GM18511 (cell line): ENCODE results near the gene OAS2.
"Not testable (repeated sequence)": the region's sequence is repeated elsewhere in the genome, so short reads cannot be mapped to it uniquely, and the experiment has no call there.

ENCODE experiments used
- ATAC-seq: cut with Tn5 transposase; IDR thresholded peaks from one replicate; pipeline ENCODE4 v1.9.1; 2021; ENCODE audit warnings: mild to moderate bottlenecking, moderate library complexity; ENCODE audit not compliant: unreplicated experiment

OAS2 gene

DNA sequence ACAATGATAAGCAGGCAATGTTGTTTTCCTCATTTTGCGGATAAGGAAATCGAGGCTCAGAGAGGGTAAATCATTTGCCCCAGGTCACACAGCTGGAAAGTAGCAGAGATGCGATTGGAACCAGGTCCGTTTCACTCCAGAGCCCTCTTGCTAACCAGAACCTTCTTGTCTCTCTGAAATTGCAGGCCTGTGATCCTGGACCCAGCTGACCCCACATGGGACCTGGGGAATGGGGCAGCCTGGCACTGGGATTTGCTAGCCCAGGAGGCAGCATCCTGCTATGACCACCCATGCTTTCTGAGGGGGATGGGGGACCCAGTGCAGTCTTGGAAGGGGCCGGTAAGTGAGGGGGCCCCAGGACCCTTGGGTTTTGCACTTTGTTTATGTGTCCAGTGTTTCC, 30.6 kb upstream of the OAS2 start:
- no peak for ATAC-seq

DNA sequence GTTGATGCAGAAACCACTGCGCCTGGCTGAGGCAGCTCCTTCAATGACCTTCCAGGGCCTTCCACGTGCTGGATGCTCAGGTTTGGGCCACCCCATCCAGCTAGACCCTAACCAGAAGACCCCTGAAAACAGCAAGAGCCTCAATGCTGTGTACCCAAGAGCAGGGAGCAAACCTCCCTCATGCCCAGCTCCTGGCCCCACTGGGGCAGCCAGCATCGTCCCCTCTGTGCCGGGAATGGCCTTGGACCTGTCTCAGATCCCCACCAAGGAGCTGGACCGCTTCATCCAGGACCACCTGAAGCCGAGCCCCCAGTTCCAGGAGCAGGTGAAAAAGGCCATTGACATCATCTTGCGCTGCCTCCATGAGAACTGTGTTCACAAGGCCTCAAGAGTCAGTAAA, 29.5 kb upstream of the OAS2 start:
- ATAC-seq: no peak

DNA sequence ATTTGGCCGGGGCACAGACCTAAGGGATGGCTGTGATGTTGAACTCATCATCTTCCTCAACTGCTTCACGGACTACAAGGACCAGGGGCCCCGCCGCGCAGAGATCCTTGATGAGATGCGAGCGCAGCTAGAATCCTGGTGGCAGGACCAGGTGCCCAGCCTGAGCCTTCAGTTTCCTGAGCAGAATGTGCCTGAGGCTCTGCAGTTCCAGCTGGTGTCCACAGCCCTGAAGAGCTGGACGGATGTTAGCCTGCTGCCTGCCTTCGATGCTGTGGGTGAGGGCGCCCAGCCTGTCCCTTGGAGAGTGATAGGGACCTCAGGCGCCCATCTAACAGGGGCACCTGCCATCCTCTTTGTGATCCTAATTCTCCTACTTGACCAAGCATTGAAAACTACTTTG, 27.6 kb upstream of the OAS2 start:
- ATAC-seq: no peak

DNA sequence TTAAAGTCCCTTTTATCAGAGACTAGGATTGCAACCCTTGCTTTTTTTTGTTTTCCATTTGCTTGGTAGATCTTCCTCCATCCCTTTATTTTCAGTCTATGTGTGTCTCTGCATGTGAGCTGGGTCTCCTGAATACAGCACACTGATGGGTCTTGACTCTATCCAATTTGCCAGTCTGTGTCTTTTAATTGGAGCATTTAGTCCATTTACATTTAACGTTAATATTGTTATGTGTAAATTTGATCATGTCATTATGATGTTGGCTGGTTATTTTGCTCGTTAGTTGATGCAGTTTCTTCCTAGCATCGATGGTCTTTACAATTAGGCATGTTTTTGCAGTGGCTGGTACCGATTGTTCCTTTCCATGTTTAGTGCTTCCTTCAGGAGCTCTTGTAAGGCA, 21.2 kb upstream of the OAS2 start:
- not testable (repeated sequence) for ATAC-seq

DNA sequence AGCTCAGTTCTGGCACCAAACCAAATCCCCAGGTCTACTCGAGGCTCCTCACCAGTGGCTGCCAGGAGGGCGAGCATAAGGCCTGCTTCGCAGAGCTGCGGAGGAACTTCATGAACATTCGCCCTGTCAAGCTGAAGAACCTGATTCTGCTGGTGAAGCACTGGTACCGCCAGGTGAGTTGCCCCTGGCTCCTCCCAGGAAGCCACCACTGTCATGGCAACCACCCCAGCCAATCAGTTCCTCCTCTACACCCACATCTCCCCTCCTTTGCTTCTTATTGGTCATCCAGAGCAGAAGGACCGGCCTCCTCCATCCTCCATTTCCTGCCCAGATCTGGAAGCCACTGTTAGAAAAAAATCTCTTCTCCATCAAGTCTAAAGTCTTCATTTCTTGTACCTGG, 17.2 kb upstream of the OAS2 start:
- ATAC-seq: no peak

DNA sequence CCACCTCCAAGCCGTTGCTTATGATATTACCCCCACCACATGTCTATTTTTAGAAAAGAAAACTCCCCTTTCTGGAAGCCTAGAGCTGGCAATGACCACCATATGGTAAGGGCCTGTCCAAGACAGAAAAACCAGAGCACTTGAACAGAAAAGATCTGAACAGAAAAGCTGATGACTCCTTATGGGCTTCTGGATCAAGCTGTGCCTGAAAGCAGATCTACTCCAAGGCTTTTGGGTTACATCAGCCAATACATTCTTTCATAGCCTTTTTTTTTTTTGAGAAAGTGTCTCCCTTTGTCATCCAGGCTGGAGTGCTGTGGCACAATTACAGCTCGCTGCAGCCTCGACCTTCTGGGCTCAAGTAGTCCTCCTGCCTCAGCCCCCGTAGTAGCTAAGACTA, 16.8 kb upstream of the OAS2 start:
- no peak for ATAC-seq

DNA sequence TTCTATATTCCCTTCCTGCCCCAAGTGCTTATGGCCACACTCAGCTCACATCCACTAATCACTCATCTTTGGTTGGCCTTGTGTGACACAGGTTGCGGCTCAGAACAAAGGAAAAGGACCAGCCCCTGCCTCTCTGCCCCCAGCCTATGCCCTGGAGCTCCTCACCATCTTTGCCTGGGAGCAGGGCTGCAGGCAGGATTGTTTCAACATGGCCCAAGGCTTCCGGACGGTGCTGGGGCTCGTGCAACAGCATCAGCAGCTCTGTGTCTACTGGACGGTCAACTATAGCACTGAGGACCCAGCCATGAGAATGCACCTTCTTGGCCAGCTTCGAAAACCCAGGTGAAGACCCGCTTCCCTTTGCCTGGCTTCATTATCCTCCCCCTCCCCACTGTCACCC, 15.8 kb upstream of the OAS2 start:
- no peak for ATAC-seq

DNA sequence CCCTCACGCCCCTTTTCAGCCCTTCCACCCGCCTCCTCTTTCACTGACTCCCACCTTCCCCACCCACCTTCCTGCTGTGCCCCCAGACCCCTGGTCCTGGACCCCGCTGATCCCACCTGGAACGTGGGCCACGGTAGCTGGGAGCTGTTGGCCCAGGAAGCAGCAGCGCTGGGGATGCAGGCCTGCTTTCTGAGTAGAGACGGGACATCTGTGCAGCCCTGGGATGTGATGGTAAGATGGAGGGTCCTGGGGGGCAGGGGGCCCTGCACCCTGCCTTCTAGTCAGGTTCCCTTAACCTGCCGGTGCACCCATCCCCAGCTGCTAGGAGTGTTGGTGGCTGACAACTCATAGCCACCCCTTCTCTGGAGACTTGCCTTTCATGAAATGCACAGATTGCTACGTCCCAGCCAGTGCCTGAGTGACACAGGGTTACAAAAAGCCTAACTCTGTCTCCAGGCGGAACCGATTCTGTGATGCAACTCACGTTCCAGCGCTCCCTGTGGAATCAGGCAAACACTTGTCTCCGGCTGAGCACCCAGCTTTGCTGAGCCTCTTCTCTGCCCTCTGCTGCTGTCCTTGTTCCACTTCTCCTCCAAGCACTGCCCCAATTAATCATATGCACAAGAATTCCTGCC, 15.0 kb upstream of the OAS2 start:
- no peak for ATAC-seq

DNA sequence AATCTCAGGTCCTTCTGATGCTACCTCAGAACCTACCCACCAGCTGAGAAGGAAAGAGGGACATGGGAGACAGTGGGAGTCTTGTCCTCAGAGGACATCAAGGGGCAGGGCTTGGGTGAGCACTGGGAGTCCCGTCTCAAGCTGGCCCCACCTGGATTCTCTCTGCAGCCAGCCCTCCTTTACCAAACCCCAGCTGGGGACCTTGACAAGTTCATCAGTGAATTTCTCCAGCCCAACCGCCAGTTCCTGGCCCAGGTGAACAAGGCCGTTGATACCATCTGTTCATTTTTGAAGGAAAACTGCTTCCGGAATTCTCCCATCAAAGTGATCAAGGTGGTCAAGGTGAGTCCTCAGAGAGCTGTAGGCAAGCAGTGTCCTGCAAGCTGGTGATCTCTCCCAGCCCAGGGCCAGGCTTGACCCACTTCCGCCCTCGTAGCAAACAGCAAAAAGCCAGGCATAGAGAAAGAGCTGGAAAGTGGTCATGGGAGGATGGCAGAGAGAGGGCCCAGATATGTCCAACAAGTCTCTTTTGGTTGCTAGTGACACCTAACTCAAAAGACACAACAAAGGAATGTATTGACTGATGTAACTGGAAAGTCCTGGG, 14.2 kb upstream of the OAS2 start:
- no peak for ATAC-seq

DNA sequence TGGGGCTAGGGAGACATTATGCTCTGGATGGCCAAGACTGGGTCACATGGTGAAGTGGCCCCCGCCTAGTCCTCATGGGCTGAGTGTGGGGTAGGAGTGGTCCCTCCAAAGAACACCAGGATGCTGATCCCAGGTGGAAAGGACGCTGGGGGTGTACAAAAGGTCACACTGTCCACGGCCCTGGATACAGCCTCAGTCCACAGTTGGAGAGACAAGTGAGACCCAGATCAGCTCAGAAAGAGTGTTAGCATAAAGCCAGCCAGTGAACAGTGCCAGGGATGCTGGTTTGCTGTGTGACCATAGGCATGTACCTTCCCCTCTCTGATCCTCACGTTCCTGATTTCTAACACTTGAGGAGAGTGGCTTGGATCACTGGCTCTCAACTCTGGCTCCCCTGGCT, 13.4 kb upstream of the OAS2 start:
- ATAC-seq: no peak

DNA sequence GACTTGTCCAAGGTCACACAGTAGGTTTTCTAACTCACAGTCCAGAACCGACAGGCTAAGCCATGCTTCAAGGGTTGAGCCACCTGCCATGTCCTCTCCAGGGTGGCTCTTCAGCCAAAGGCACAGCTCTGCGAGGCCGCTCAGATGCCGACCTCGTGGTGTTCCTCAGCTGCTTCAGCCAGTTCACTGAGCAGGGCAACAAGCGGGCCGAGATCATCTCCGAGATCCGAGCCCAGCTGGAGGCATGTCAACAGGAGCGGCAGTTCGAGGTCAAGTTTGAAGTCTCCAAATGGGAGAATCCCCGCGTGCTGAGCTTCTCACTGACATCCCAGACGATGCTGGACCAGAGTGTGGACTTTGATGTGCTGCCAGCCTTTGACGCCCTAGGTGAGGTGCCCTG, 12.7 kb upstream of the OAS2 start:
- ATAC-seq: no peak

DNA sequence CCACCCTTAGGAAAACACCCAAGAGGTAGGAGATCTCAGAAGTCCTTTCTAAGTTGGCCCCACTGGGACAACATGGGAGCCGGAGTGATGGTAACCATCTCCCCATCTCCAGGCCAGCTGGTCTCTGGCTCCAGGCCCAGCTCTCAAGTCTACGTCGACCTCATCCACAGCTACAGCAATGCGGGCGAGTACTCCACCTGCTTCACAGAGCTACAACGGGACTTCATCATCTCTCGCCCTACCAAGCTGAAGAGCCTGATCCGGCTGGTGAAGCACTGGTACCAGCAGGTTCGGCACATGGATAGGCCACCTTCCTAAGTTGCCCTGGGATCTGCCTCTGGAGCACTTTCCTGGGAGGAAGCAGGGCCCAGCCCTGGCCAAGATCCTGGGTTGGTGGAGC, 11.0 kb upstream of the OAS2 start:
- no peak for ATAC-seq

DNA sequence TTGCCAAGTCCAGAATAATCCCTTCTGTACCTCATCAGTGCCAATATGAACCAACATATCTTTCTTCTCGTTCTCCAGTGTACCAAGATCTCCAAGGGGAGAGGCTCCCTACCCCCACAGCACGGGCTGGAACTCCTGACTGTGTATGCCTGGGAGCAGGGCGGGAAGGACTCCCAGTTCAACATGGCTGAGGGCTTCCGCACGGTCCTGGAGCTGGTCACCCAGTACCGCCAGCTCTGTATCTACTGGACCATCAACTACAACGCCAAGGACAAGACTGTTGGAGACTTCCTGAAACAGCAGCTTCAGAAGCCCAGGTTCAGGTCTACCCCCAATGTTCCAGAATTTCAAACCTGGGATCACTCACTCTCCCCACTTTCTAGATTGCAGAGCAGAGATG, 10.5 kb upstream of the OAS2 start:
- no peak for ATAC-seq

DNA sequence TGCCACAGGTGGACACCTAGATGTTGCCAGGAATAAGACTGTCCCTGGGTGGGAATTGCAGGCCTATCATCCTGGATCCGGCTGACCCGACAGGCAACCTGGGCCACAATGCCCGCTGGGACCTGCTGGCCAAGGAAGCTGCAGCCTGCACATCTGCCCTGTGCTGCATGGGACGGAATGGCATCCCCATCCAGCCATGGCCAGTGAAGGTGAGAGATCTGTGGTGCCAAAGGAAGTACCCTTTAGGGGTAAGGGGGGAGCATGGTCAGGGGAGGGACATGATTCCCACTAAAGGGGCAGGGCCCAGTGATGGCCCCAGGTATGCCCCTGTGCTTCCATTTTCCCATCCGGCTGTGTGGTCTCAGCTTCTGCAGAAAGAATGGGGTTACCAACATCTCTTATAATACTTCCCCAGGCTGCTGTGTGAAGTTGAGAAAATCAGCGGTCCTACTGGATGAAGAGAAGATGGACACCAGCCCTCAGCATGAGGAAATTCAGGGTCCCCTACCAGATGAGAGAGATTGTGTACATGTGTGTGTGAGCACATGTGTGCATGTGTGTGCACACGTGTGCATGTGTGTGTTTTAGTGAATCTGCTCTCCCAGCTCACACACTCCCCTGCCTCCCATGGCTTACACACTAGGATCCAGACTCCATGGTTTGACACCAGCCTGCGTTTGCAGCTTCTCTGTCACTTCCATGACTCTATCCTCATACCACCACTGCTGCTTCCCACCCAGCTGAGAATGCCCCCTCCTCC, 8.6 kb upstream of the OAS2 start:
- no peak for ATAC-seq

DNA sequence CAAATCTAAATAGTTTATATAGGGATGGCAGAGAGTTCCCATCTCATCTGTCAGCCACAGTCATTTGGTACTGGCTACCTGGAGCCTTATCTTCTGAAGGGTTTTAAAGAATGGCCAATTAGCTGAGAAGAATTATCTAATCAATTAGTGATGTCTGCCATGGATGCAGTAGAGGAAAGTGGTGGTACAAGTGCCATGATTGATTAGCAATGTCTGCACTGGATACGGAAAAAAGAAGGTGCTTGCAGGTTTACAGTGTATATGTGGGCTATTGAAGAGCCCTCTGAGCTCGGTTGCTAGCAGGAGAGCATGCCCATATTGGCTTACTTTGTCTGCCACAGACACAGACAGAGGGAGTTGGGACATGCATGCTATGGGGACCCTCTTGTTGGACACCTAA, 7.9 kb upstream of the OAS2 start:
- ATAC-seq: no peak

DNA sequence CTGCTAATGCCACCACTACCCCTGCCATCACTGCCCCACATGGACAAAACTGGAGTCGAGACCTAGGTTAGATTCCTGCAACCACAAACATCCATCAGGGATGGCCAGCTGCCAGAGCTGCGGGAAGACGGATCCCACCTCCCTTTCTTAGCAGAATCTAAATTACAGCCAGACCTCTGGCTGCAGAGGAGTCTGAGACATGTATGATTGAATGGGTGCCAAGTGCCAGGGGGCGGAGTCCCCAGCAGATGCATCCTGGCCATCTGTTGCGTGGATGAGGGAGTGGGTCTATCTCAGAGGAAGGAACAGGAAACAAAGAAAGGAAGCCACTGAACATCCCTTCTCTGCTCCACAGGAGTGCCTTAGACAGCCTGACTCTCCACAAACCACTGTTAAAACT, 7.1 kb upstream of the OAS2 start:
- no peak for ATAC-seq

DNA sequence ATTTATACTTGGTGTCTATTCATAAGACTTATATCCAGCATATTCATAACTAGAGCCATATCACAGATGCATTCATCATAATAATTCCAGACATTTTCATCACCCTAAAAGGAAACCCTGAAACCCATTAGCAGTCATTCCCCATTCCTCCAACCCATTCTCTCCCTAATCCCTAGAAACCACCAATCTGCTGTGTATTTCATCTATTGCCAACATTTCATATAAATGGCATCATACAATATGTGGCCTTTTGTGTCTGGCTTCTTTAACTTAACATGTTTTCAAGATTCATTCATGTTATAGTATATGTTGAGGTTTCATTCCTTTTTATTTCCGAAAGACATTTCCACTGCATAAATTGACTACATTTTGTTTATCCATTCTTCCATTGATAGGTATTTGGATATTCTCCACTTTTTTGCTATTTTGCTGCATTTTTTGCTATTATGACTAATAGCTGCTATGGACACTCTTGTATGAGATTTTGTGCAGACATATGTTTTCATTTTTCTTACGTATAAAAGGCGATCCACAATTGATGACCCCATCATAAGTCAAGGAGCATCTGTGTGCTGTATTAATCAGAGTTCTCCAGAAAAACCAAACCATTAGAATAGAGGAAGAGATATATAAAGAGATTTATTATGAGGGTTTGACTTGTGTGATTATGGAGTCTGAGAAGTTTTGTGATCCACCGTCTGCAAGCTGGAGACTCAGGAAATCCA, 5.1 kb upstream of the OAS2 start:
- ATAC-seq: no peak

DNA sequence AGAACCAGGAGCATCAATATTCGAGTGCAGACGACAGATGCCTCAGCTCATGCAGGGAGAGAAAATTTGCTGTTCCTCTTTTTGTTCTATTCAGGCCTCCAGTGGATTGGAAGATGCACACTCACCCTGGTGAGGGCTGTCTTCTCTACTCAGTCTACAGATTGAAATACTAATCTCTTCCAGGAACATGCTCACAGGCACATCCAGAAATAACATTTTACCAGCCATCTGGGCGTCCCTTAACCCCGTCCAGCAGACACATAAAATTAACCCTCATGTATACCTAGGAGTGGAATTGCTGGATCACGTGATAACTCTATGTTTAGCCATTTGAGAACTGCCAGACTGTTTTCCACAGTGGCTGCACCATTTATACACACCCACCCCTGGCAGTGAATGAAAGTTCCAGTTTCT, 4.5 kb upstream of the OAS2 start:
- ATAC-seq: no peak

DNA sequence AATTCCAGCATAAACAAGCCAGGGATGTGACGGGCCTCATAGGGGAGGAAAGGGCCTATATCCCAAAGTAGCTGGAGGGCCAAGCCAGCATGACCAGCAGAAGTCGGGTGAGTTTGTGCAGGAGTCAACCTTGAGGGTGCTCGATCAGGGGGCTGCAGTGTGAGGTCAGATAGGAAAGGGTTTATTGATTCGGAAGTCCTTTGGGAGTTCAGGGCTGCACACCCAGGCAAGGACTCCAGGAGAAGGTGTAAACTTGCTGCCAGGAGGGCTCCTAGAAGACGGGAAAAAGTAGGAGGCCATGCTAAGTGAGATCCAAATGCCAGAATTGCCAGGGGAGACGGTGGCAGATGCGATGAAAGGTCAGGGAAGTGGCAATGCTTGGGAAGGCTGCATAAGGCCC, 3.4 kb upstream of the OAS2 start:
- no peak for ATAC-seq

DNA sequence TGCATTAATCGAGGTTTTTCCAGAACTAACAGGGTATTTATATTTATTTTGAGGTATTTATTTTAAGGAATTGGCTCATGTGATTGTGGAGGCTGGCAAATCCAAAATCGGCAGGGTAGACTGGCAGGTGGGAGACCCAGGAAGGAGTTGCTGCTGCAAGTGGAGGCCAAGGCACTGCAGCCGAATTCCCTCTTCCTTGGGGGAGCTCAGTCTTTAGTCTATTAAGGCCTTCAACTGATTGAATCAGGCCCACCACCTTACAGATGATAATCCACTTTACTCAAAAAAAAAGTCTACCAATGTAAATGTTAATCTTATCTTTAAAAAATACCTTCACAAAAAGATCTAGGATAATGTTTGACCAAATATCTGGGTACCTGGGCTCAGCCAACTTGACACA, 1.2 kb upstream of the OAS2 start:
- no peak for ATAC-seq

DNA sequence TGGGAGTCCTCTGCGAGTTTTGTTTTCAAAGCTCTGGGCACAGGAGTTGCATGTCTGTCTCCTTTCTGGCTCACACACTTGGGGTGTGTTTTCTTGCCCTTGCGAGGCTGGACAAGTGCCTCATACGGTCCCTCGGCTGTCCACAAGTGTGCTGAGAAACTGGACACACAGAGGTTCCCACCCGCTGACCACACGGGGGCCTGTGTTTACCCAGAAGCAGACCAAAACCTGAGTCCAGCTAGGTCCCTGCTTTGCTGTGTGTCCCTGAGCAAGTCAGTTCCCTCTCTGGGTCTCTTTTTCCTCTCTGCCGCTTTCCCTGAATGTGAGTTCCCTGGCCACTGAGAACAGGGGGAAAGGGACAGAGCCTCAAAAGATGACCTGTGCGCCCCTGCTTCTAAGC, 678 bp upstream of the OAS2 start:
- ATAC-seq: no peak
